Neural progenitor cell (in vitro differentiated cells): ENCODE results near the gene NUTM1. TPM values are rescaled to one million over a fixed set of nuclear protein-coding genes. Genes with fewer than 3 reads are reported as not detected.

Experiments
- DNase-seq: peaks from one replicate; pipeline ENCODE4 v3.0.0-alpha.2; 2016; ENCODE audit warnings: low spot score
- H2AFZ ChIP-seq: fragments of 200-600 bp; sonication (generic); replicated peaks from 2 replicates; pipeline ENCODE4 v1.6.1; 2016; ENCODE audit warnings: antibody characterized with exemption
- H3F3A ChIP-seq: fragments of 200-600 bp; sonication (generic); 2 replicates; pipeline ENCODE4 v1.6.1; 2016; ENCODE audit warnings: antibody characterized with exemption, low read depth
- H3K27ac ChIP-seq: fragments of 200-600 bp; sonication (generic); 2 replicates; pipeline ENCODE4 v1.5.1; 2016; ENCODE audit warnings: mild to moderate bottlenecking
- H3K27me3 ChIP-seq: fragments of 200-600 bp; sonication (generic); 2 replicates; pipeline ENCODE4 v1.6.1; 2016; ENCODE audit warnings: mild to moderate bottlenecking, moderate library complexity
- H3K36me3 ChIP-seq: fragments of 200-600 bp; sonication (generic); 2 replicates; pipeline ENCODE4 v1.5.1; 2016
- H3K4me1 ChIP-seq: fragments of 200-600 bp; sonication (generic); 2 replicates; pipeline ENCODE4 v1.6.1; 2016; ENCODE audit warnings: mixed run types
- H3K4me2 ChIP-seq: fragments of 200-600 bp; sonication (generic); 2 replicates; pipeline ENCODE4 v1.6.1; 2016
- H3K4me3 ChIP-seq: fragments of 200-600 bp; sonication (generic); 2 replicates; pipeline ENCODE4 v1.5.1; 2016
- H3K79me2 ChIP-seq: fragments of 200-600 bp; sonication (generic); 2 replicates; pipeline ENCODE4 v1.6.1; 2016; ENCODE audit warnings: low read depth
- H3K9ac ChIP-seq: fragments of 200-600 bp; sonication (generic); 2 replicates; pipeline ENCODE4 v1.6.1; 2016
- H3K9me3 ChIP-seq: fragments of 200-600 bp; sonication (generic); 2 replicates; pipeline ENCODE4 v1.5.1; 2016; ENCODE audit warnings: low read depth
- H4K20me1 ChIP-seq: fragments of 200-600 bp; sonication (generic); 2 replicates; pipeline ENCODE4 v1.6.1; 2016; ENCODE audit warnings: low read depth
- H3K27ac Mint-ChIP-seq: 3 replicates; pipeline ENCODE4 v1.8.0; 2021; ENCODE audit warnings: mixed read lengths
- H3K27me3 Mint-ChIP-seq: 2 replicates; pipeline ENCODE4 v1.8.0; 2022; ENCODE audit warnings: low read depth, mild to moderate bottlenecking, inconsistent platforms, moderate library complexity, mixed read lengths; ENCODE audit not compliant: insufficient read depth
- H3K36me3 Mint-ChIP-seq: 3 replicates; pipeline ENCODE4 v1.8.0; 2021; ENCODE audit warnings: mixed read lengths
- H3K4me1 Mint-ChIP-seq: 3 replicates; pipeline ENCODE4 v1.8.0; 2021; ENCODE audit warnings: mixed read lengths
- H3K4me3 Mint-ChIP-seq: 3 replicates; pipeline ENCODE4 v1.8.0; 2021; ENCODE audit warnings: mild to moderate bottlenecking, moderate library complexity, mixed read lengths
- H3K9me3 Mint-ChIP-seq: 3 replicates; pipeline ENCODE4 v1.8.0; 2020; ENCODE audit warnings: mixed read lengths
- CTCF ChIP-seq: fragments of 200-600 bp; sonication (generic); IDR thresholded peaks from 2 replicates; pipeline ENCODE4 v1.5.1; 2017; ENCODE audit warnings: antibody characterized with exemption, mild to moderate bottlenecking
- EZH2 ChIP-seq: fragments of 200-600 bp; sonication (generic); IDR thresholded peaks from 2 replicates; pipeline ENCODE4 v1.6.1; 2017; ENCODE audit warnings: antibody characterized with exemption, mild to moderate bottlenecking, moderate library complexity
- EZH2phosphoT487 ChIP-seq: fragments of 200-600 bp; sonication (generic); IDR thresholded peaks from 2 replicates; pipeline ENCODE4 v1.6.1; 2017; ENCODE audit warnings: antibody characterized with exemption
- total RNA-seq: library from RNA; depleted of rRNA; stranded (reverse); fragments of >200 nt; gene quantifications from 2 replicates; pipeline ENCODE4 v1.2.3, GENCODE V29; 2015; ENCODE audit warnings: low replicate concordance

Gene NUTM1
- 0.19 TPM in 1 of 2 replicates, not detected in the other for total RNA-seq

GRCh38 chr15:34342737-34343575 lies at the start of gene NUTM1, which contains the start of gene NOP10:
NUTM1 (plus strand) TSS chr15:34343315; CDS start chr15:34343697, 382 bp downstream.
NOP10 (minus strand) TSS chr15:34343136; CDS start chr15:34343073, 63 bp downstream.
- Mint-ChIP-seq H3K36me3 (peaks cover 17% of the 10 kb centered on the region), H3K4me1 (peaks cover 5% of the 10 kb centered on the region), H3K27ac (no peak within 1 kb of the TSS), H3K27me3 (no peaks in the 10 kb centered on the region), H3K4me3 (no peak within 1 kb of the TSS), H3K9me3 (no peaks in the 10 kb centered on the region)
- Histone ChIP-seq H3K4me3 (peak within 1 kb of the TSS; percentile 82), H3K4me2 (peak within 1 kb of the TSS; percentile 80), H3K27me3 (no peaks in the 10 kb centered on the region), H3K9ac (peak within 1 kb of the TSS; percentile 53), H4K20me1 (peaks cover 4% of the 10 kb centered on the region), H3K36me3 (peaks cover 14% of the 10 kb centered on the region), H3K4me1 (peaks cover 5% of the 10 kb centered on the region), H3K27ac (no peak within 1 kb of the TSS), H2AFZ (peak within 1 kb of the TSS; percentile 91), H3K79me2 (peaks cover 24% of the 10 kb centered on the region), H3F3A (peaks cover 31% of the 10 kb centered on the region), H3K9me3 (no peaks in the 10 kb centered on the region)
- peak; percentile 90 for DNase-seq
- TF ChIP-seq EZH2phosphoT487 (peak; percentile 29), EZH2 (no peak), CTCF (peak; percentile 96)

GRCh38 chr15:34297059-34297458 lies 46.1 kb upstream of the NUTM1 start:
- Histone ChIP-seq H3K27me3 (no peaks in the 10 kb centered on the region), H3K4me1 (no peaks in the 10 kb centered on the region), H3K27ac (no peak overlapping the region), H3K79me2 (no peaks in the 10 kb centered on the region), H3F3A (no peaks in the 10 kb centered on the region), H3K4me3 (no peak overlapping the region), H3K4me2 (no peak overlapping the region), H3K9ac (no peak overlapping the region), H3K9me3 (no peaks in the 10 kb centered on the region), H3K36me3 (no peaks in the 10 kb centered on the region), H2AFZ (no peak overlapping the region), H4K20me1 (no peaks in the 10 kb centered on the region)
- Mint-ChIP-seq H3K4me1 (no peaks in the 10 kb centered on the region), H3K9me3 (no peaks in the 10 kb centered on the region), H3K4me3 (no peak overlapping the region), H3K27ac (no peak overlapping the region), H3K27me3 (no peaks in the 10 kb centered on the region), H3K36me3 (no peaks in the 10 kb centered on the region)
- DNase-seq, result no peak
- TF ChIP-seq EZH2phosphoT487, result no peak

GRCh38 chr15:34301058-34301457 lies 42.1 kb upstream of the NUTM1 start:
- no peaks in the 10 kb centered on the region for H3K79me2 ChIP-seq
- no peak for TF ChIP-seq EZH2
- TF ChIP-seq CTCF, result no peak
- no peak for TF ChIP-seq EZH2phosphoT487
- Mint-ChIP-seq H3K4me1 (no peaks in the 10 kb centered on the region), H3K36me3 (no peaks in the 10 kb centered on the region), H3K4me3 (no peak overlapping the region), H3K27ac (no peak overlapping the region), H3K9me3 (no peaks in the 10 kb centered on the region), H3K27me3 (no peaks in the 10 kb centered on the region)
- H4K20me1 ChIP-seq, result no peaks in the 10 kb centered on the region
- H3K27me3 ChIP-seq, result no peaks in the 10 kb centered on the region
- no peak overlapping the region for H3K27ac ChIP-seq
- H3K4me1 ChIP-seq, result no peaks in the 10 kb centered on the region
- H3F3A ChIP-seq, result no peaks in the 10 kb centered on the region
- no peak overlapping the region for H3K4me2 ChIP-seq
- no peaks in the 10 kb centered on the region for H3K36me3 ChIP-seq
- no peak overlapping the region for H2AFZ ChIP-seq
- DNase-seq, result no peak
- H3K4me3 ChIP-seq, result no peak overlapping the region
- H3K9ac ChIP-seq, result no peak overlapping the region
- H3K9me3 ChIP-seq, result no peaks in the 10 kb centered on the region

- Histone ChIP-seq H3K79me2 (no peaks in the 10 kb centered on the region), H3K9me3 (no peaks in the 10 kb centered on the region), H3K4me2 (no peak overlapping the region), H3K27me3 (no peaks in the 10 kb centered on the region), H3K27ac (no peak overlapping the region), H3K4me3 (no peak overlapping the region), H4K20me1 (no peaks in the 10 kb centered on the region), H3K4me1 (no peaks in the 10 kb centered on the region), H3K36me3 (no peaks in the 10 kb centered on the region), H3F3A (no peaks in the 10 kb centered on the region), H3K9ac (no peak overlapping the region), H2AFZ (no peak overlapping the region)
- no peaks in the 10 kb centered on the region for H3K9me3 Mint-ChIP-seq
- no peaks in the 10 kb centered on the region for H3K4me1 Mint-ChIP-seq
- no peak overlapping the region for H3K4me3 Mint-ChIP-seq
- DNase-seq, result no peak
- no peaks in the 10 kb centered on the region for H3K27me3 Mint-ChIP-seq
- no peaks in the 10 kb centered on the region for H3K36me3 Mint-ChIP-seq
- H3K27ac Mint-ChIP-seq, result no peak overlapping the region
- TF ChIP-seq EZH2phosphoT487 (no peak), CTCF (no peak), EZH2 (no peak)
Observed at GRCh38 chr15:34304613-34305012, 38.5 kb upstream of the NUTM1 start.
